GM13976 (cell line): ENCODE data around the gene WWC2.

Experiments used
- DNase-seq: peaks from one replicate; pipeline ENCODE4 v3.0.0; 2012; ENCODE audit warnings: low spot score
- CTCF ChIP-seq: IDR thresholded peaks from 2 replicates; pipeline ENCODE4 v1.5.1; 2012; ENCODE audit warnings: borderline replicate concordance, mild to moderate bottlenecking; ENCODE audit not compliant: insufficient read depth; ENCODE audit errors: extremely low read depth, missing control alignments, control extremely low read depth
- in situ Hi-C: fragments of 300-500 bp; cut with MboI; formaldehyde crosslinking; loops from one replicate; pipeline ENCODE4 v1.12.0; 2022; ENCODE audit warnings: low sequenced_read_pairs, mixed read lengths, inconsistent platforms; ENCODE audit not compliant: unreplicated experiment

The WWC2 gene

GRCh38 chr4:183153190-183153916, 54.3 kb downstream of the WWC2 start:
- TF ChIP-seq CTCF = no peak
- no peak for DNase-seq
- in situ Hi-C loops = no loop called here

GRCh38 chr4:183154701-183155391, 55.8 kb downstream of the WWC2 start:
- no peak for DNase-seq
- TF ChIP-seq CTCF = no peak
- in situ Hi-C loops = no loop called here

- in situ Hi-C loops = no loop called here
- DNase-seq = no peak
- no peak for TF ChIP-seq CTCF
Measured at GRCh38 chr4:183155450-183156184, 56.6 kb downstream of the WWC2 start.

- no peak for TF ChIP-seq CTCF
- in situ Hi-C loops = no loop called here
Measured at GRCh38 chr4:183157215-183157614, 58.2 kb downstream of the WWC2 start.

GRCh38 chr4:183158062-183158461, 59.0 kb downstream of the WWC2 start:
- in situ Hi-C loops = no loop called here
- no peak for DNase-seq
- TF ChIP-seq CTCF = no peak

More at GRCh38 chr4:183157215-183157614, 58.2 kb downstream of the WWC2 start:
- no peak for DNase-seq

GRCh38 chr4:183161630-183162029, 62.6 kb downstream of the WWC2 start:
- in situ Hi-C loops = no loop called here
- TF ChIP-seq CTCF = no peak
- no peak for DNase-seq
